SIG-M5 treated with dmso at 0.1 percent for 504 hours (cell line): Measurements from ENCODE around the gene ZNF830.
"Not testable (repeated sequence)": the region's sequence is repeated elsewhere in the genome, so short reads cannot be mapped to it uniquely, and the experiment has no call there.

Experiments used
- DNase-seq: peaks from one replicate; lab custom pipeline; 2025; ENCODE audit not compliant: unreplicated experiment; lab: John Stamatoyannopoulos, UW

ZNF830 gene

DNA sequence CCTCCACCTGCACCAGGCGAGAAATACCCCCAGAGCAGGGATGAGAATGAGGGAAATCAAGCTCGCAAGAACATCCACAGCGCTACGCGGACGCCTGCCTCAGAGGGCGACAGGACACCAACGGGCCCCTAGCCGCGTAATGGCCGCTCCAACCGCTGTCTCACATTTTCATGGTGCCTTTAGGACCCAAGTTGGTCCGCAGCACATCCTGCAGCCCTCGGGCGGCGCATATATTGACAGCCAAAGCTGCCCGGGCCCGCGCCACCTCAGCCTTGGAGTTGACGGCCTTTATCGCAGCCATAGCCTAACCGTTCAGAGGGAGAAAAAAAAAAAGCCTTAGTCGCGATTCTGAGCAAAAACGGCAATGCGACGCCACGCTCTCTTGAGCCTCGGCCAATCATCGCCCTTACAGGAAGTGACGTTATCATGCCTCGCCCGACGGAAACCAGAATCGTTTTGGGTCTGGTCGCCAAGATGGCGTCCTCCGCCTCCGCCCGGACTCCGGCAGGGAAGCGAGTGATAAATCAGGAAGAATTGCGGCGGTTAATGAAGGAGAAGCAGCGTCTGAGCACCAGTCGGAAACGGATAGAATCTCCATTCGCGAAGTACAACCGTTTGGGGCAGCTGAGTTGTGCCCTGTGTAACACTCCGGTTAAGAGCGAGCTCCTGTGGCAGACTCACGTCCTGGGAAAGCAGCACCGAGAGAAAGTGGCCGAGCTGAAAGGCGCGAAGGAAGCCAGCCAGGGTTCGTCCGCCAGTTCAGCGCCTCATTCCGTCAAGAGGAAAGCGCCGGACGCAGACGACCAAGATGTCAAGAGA lies at the start of gene ZNF830, which contains the start of gene CCT6B:
TSS of gene ZNF830 (plus strand) at position 448 of the 819 bp plus-strand sequence. CDS start at position 475, 27 bp downstream.
TSS of gene CCT6B (minus strand) at position 368 of the 819 bp plus-strand sequence. CDS start at position 301, 67 bp downstream.
- peak; percentile 93 for DNase-seq

GRCh38 chr17:34913001-34913400 lies 48.3 kb upstream of the ZNF830 start:
- DNase-seq = no peak

DNA sequence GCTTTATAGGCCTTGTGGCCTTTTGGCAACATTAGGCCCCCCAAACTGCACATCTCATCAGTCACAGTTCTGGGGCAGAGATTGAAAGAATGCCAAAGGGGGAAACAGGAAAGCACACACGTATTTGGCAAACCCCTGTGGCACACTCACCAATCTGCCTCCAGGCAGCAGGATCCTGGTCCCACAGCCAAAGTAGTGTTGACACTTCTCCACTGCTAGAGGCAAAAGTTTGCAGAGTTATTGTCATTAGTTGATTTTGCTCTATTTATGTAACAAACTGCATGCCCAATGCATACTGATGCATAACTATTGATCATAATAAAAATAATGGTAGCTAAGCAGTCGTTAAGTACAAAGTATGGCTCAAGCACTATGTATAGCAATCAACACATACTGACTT lies 45.2 kb upstream of the ZNF830 start:
- no peak for DNase-seq

DNA sequence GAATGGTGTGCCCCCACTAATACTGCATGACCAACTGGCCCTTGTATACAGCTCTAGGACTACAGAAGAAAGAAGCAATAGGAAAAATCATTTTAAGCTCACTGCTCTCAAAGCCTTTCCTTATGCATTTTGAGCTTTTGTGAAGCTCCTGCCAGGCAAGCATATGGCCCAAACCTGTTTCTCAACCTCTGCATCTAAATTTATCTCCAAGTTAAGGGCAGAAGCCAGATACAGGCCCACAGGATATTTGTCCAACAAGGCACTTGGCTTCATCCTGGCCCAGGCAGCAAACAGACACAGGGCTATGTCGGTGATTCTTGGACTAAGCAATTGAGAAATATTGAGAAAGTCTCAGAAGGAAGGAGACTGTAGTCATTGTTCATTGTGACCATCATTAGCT lies 44.0 kb upstream of the ZNF830 start:
- DNase-seq = peak; percentile 20

- DNase-seq = no peak
Observed at GRCh38 chr17:34920676-34921075, 40.7 kb upstream of the ZNF830 start.

GRCh38 chr17:34926661-34927060 lies 34.7 kb upstream of the ZNF830 start:
- no peak for DNase-seq

DNA sequence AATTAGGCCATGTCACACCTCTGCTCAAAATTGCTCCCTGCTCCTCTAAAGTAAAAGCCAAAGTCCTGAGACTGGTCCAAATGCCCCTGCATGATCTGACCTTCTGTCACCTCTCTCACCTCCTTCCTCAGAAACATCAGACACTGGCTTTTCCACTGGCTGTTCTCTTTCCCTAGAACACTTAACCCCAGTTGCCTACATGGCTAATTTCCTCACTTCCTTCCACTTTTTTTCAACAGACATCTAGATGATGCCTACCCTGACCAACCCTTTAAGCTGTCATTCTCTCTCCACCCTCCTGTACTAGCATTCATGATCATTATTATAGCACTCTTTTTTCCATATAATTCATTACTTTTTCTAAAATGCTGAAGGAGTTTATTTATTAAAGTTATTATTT lies 31.1 kb upstream of the ZNF830 start:
- no peak for DNase-seq

DNA sequence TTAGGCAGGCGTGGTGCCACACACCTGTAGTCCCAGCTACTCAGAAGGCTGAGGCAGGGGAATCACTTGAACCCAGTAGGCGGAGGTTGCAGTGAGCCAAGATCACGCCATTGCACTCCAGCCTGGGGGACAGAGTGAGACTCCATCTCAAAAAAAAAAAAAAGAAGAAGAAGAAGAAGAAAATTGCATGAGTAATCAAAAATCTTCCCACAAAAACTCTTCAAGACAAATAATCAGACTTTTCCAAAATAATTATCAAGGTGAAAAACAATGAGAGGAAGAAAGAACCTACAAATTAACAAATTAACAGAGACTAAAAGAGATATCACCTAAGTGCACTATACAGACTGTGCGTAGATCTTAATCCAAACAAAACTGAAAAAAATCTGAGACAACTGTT lies 10.6 kb upstream of the ZNF830 start:
- not testable (repeated sequence) for DNase-seq

- no peak for DNase-seq
Observed at GRCh38 chr17:34958438-34958837, 2.9 kb upstream of the ZNF830 start.

DNA sequence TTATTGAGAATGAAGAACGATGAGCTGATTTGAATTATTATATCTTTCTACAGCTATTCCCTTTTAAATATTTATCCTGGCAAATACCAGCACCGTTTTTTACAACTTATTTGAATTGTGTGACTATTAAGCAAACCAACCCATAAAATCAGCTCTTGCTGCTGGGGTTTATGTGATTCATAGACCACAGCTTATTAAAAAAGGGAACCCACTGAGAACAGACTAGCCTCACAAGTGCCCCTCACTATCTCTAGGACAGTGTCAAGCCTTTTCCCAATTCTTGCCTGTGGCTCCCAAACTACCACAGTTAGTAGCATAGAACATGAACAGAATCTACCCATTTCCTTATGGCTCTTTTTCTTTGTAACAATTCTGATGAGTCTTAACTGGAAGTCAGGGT lies 12.8 kb downstream of the ZNF830 start:
- peak; percentile 20 for DNase-seq

DNA sequence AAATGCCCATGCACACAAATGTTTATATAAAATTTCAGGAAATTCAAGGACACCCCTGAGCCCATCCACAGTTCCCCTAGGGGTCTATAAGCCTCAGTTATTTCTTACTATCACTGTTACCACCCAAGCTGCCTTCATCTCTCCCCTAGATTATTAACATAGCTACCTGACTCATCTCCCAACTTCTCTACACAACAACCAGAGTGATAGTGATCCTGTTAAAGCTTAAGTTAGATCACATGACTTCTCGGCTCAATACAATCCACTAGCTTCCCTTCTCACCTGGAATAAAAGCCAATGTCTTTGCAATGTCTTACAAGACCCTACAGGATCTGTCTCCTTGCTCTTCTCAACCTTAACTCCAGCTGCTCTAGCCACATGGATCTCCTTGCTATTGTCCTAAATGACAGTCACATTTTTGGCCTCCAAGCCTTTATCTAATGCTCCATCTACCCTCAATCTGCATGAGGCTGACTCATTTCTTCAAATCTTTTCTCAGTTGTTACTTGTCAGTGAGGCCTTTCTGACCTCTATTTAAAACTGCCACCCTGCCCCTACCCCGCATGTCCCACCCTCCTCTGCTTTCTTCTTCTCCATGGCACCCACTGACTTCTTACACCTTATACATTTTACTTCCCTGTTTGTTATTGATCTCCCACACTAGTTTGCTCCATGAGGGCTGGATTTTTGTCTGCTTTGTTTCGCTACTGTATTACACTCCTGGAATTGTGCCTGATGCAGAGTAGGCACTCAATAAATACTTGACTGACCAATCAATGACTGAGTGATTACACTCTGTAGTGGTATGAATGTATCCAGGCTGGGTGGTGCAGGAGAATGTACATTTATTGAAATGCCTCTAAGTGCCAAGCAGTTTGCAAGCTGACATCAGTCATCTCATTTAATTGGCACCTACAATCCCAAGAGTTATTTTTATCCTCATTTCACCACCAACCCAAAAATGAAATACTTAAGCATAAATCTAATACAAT lies 13.8 kb downstream of the ZNF830 start:
- no peak for DNase-seq

GRCh38 chr17:34979153-34979552 lies 17.8 kb downstream of the ZNF830 start:
- no peak for DNase-seq

- DNase-seq = no peak
Observed at GRCh38 chr17:34979650-34980352, 18.5 kb downstream of the ZNF830 start.

- DNase-seq = peak; percentile 91
Observed at GRCh38 chr17:34980353-34980680, 19.0 kb downstream of the ZNF830 start, which contains the start of gene LIG3. TSS of gene LIG3 (plus strand) at chr17:34980512. CDS start at chr17:34983006, 2,494 bp downstream.

- peak; percentile 92 for DNase-seq
Observed at GRCh38 chr17:34980681-34981537, 19.6 kb downstream of the ZNF830 start.

DNA sequence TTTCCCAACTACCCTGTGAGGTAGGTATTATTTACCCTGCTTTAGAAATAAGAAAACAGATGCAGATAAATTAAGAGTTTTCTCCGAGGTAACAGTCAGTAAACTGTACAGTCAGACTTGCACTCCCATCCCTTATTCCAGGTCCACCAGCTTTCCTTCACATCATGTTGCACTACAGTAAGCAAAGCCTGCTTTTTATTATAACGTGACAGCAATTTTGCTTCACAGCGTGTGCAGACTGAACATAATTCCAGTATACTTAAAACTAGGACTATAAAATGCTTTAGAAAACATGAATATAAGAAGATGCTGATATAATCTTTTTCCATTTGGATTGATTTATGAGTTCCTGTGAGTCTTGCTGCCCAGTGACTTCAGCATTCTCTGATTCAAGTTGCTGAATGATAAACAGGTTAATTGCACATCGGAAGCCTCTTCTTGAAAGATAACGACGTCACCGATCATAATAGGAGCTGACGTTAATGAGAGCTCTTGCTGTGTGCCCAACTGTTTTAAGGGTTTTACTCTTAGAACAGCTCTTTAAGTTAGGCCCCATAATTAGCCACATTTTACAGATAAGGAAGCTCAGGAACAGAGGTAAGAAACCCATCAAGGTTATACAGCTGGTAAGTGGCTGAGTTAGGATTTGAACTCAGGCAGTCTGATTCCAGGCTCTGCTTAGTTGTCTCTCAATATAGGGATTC lies 20.4 kb downstream of the ZNF830 start:
- DNase-seq = no peak

GRCh38 chr17:34987232-34987631 lies 25.9 kb downstream of the ZNF830 start:
- DNase-seq = peak; percentile 36

- DNase-seq = no peak
Observed at GRCh38 chr17:34988644-34989043, 27.3 kb downstream of the ZNF830 start.

GRCh38 chr17:34989473-34989872 lies 28.1 kb downstream of the ZNF830 start:
- DNase-seq = no peak
